H1 (cell line): ENCODE measurements around the gene TRAPPC8. TPM values are rescaled to one million over a fixed set of nuclear protein-coding genes. Genes with fewer than 3 reads are reported as not detected.

Source experiments
- CTCF ChIA-PET: fragments of 300-600 bp; sonication (Branson Sonifier 250); formaldehyde crosslinking; loops from one replicate; lab custom pipeline; 2021; ENCODE audit not compliant: partially characterized antibody; lab: Charles Lee
- POLR2A ChIA-PET: fragments of 300-600 bp; sonication (Branson Sonifier 250); formaldehyde crosslinking; loops from one replicate; lab custom pipeline; 2021; ENCODE audit warnings: inconsistent platforms; ENCODE audit not compliant: partially characterized antibody; lab: Charles Lee
- DNase-seq, 2 experiments: peaks; one replicate each; pipeline versions ENCODE4 v3.0.0 to v3.0.0-alpha.2; 2010 to 2022; ENCODE audit warnings: low spot score in 2 of 2, low read depth in 1 of 2, mixed read lengths in 1 of 2
- FAIRE-seq: peaks from 2 replicates; lab custom pipeline; 2011; peaks lifted over from hg19 to GRCh38; lab: Jason Lieb, UNC
- H2AFZ ChIP-seq: 2 replicates; pipeline ENCODE4 v1.8.1; 2012; ENCODE audit warnings: low read length, inconsistent platforms
- H2AK5ac ChIP-seq: 2 replicates; pipeline ENCODE4 v1.6.1; 2013; ENCODE audit warnings: low read depth, low read length
- H2BK120ac ChIP-seq: replicated peaks from 2 replicates; pipeline ENCODE3; 2013; ENCODE audit warnings: low read depth, low read length, inconsistent platforms
- H2BK12ac ChIP-seq: 2 replicates; pipeline ENCODE4 v1.6.1; 2013; ENCODE audit warnings: low read depth, low read length
- H2BK15ac ChIP-seq: 2 replicates; pipeline ENCODE4 v1.6.1; 2013; ENCODE audit warnings: low read length
- H2BK20ac ChIP-seq: 2 replicates; pipeline ENCODE4 v1.6.1; 2013; ENCODE audit warnings: low read length
- H2BK5ac ChIP-seq: 2 replicates; pipeline ENCODE4 v1.6.1; 2013; ENCODE audit warnings: low read depth, low read length
- H3K14ac ChIP-seq: 2 replicates; pipeline ENCODE4 v1.6.1; 2013; ENCODE audit warnings: inconsistent platforms; ENCODE audit not compliant: insufficient read length
- H3K18ac ChIP-seq: 2 replicates; pipeline ENCODE4 v1.6.1; 2013; ENCODE audit warnings: low read length; ENCODE audit errors: extremely low read depth
- H3K23ac ChIP-seq: 2 replicates; pipeline ENCODE4 v1.6.1; 2013; ENCODE audit warnings: inconsistent platforms; ENCODE audit not compliant: insufficient read length
- H3K23me2 ChIP-seq: 2 replicates; pipeline ENCODE4 v1.6.1; 2013; ENCODE audit warnings: low read depth, low read length
- H3K27ac ChIP-seq: 2 replicates; pipeline ENCODE4 v1.6.1; 2011; ENCODE audit warnings: low read depth, low read length, inconsistent platforms
- H3K27me3 ChIP-seq, 4 experiments: replicated peaks in 1 of 4; 1 replicate in 1 of 4; 2 replicates in 3 of 4; pipeline versions ENCODE4 v1.6.1 to v1.8.1; 2011 to 2013; ENCODE audit warnings: low read length in 3 of 4, mild to moderate bottlenecking in 3 of 4, inconsistent platforms in 2 of 4, mixed read lengths in 2 of 4, moderate library complexity in 1 of 4; ENCODE audit not compliant: control insufficient read depth in 3 of 4, insufficient read depth in 3 of 4; ENCODE audit errors: extremely low read depth in 1 of 4
- H3K36me3 ChIP-seq, 4 experiments: 2 replicates each; pipeline versions ENCODE4 v1.6.1 to v1.8.1; 2011 to 2013; ENCODE audit warnings: mild to moderate bottlenecking in 4 of 4, low read length in 3 of 4, moderate library complexity in 2 of 4, control low read depth in 1 of 4, inconsistent platforms in 1 of 4; ENCODE audit not compliant: insufficient read depth in 4 of 4, control insufficient read depth in 2 of 4
- H3K4ac ChIP-seq: replicated peaks from 2 replicates; pipeline ENCODE3; 2013; ENCODE audit warnings: low read length, low read depth, mixed read lengths, inconsistent platforms; ENCODE audit not compliant: insufficient read length
- H3K4me1 ChIP-seq, 4 experiments: replicated peaks in 1 of 4; 1 replicate in 1 of 4; 2 replicates in 3 of 4; pipeline versions ENCODE4 v1.6.1 to v1.8.1; 2011 to 2013; ENCODE audit warnings: low read length in 3 of 4, inconsistent platforms in 2 of 4, mixed read lengths in 1 of 4; ENCODE audit not compliant: insufficient read depth in 4 of 4, control insufficient read depth in 3 of 4
- H3K4me2 ChIP-seq, 2 experiments: 2 replicates each; pipeline versions ENCODE4 v1.6.1 to v1.8.1; 2011 to 2013; ENCODE audit warnings: low read depth in 2 of 2, low read length in 2 of 2, control low read depth in 1 of 2, inconsistent platforms in 1 of 2, mild to moderate bottlenecking in 1 of 2; ENCODE audit not compliant: insufficient read depth in 1 of 2
- H3K4me3 ChIP-seq, 4 experiments: fragments of 200-600, 300-600 bp in 1 of 4; sonication (generic), shearing (Covaris generic), sonication (Bioruptor Twin) in 1 of 4; 2 replicates each; pipeline versions ENCODE4 v1.5.1 to v1.8.1; 2011 to 2016; ENCODE audit warnings: low read length in 4 of 4, low read depth in 3 of 4, control low read depth in 2 of 4, inconsistent platforms in 2 of 4, mild to moderate bottlenecking in 2 of 4, mixed read lengths in 1 of 4, moderate library complexity in 1 of 4; ENCODE audit not compliant: insufficient read depth in 2 of 4; ENCODE audit errors: extremely low read depth in 1 of 4
- H3K56ac ChIP-seq: replicated peaks from 2 replicates; pipeline ENCODE3; 2013; ENCODE audit warnings: low read depth, mild to moderate bottlenecking, mixed read lengths, low read length, inconsistent platforms; ENCODE audit not compliant: insufficient read length
- H3K79me1 ChIP-seq: 2 replicates; pipeline ENCODE4 v1.6.1; 2013; ENCODE audit warnings: low read depth, low read length, control low read depth
- H3K79me2 ChIP-seq, 2 experiments: 2 replicates each; pipeline versions ENCODE4 v1.6.1 to v1.8.1; 2012 to 2013; ENCODE audit warnings: low read length in 2 of 2, mild to moderate bottlenecking in 2 of 2, inconsistent platforms in 1 of 2; ENCODE audit not compliant: insufficient read depth in 2 of 2, control insufficient read depth in 1 of 2
- H3K9ac ChIP-seq, 4 experiments: replicated peaks in 1 of 4; 1 replicate in 1 of 4; 2 replicates in 3 of 4; pipeline versions ENCODE4 v1.6.1 to v1.8.1; 2011 to 2013; ENCODE audit warnings: low read depth in 3 of 4, low read length in 3 of 4, control low read depth in 2 of 4, mild to moderate bottlenecking in 2 of 4, moderate library complexity in 2 of 4, inconsistent platforms in 1 of 4; ENCODE audit errors: extremely low read depth in 1 of 4
- H3K9me3 ChIP-seq, 2 experiments: 2 replicates each; pipeline versions ENCODE4 v1.6.1 to v1.8.1; 2012 to 2013; ENCODE audit warnings: mild to moderate bottlenecking in 2 of 2, moderate library complexity in 2 of 2, control low read depth in 1 of 2, inconsistent platforms in 1 of 2, low read depth in 1 of 2, low read length in 1 of 2, mixed read lengths in 1 of 2; ENCODE audit not compliant: insufficient read depth in 2 of 2
- H4K20me1 ChIP-seq, 2 experiments: replicated peaks in 1 of 2; 2 replicates each; pipeline versions ENCODE3 to v1.8.1; 2011 to 2013; ENCODE audit warnings: inconsistent platforms in 2 of 2, low read length in 2 of 2, mild to moderate bottlenecking in 1 of 2; ENCODE audit not compliant: insufficient read depth in 2 of 2, control insufficient read depth in 1 of 2
- H4K5ac ChIP-seq: 2 replicates; pipeline ENCODE4 v1.6.1; 2013; ENCODE audit warnings: low read length, low read depth, mixed read lengths, inconsistent platforms; ENCODE audit not compliant: insufficient read length
- H4K8ac ChIP-seq: 2 replicates; pipeline ENCODE4 v1.8.0; 2013; ENCODE audit warnings: mild to moderate bottlenecking, moderate library complexity, low read length, inconsistent platforms; ENCODE audit not compliant: insufficient read depth; ENCODE audit errors: extremely low read depth
- H4K91ac ChIP-seq: replicated peaks from 2 replicates; pipeline ENCODE3; 2013; ENCODE audit warnings: low read length, mixed read lengths, inconsistent platforms; ENCODE audit not compliant: insufficient read length
- BCL11A ChIP-seq, 2 experiments: IDR thresholded peaks; one replicate each; pipeline ENCODE4 v1.6.1; 2011; ENCODE audit warnings: low read depth in 2 of 2, low read length in 2 of 2, mild to moderate bottlenecking in 2 of 2
- KDM4A ChIP-seq: IDR thresholded peaks from one replicate; pipeline ENCODE4 v1.7.1; 2012; ENCODE audit warnings: low read depth, mild to moderate bottlenecking, moderate library complexity, low read length, inconsistent platforms; ENCODE audit not compliant: severe bottlenecking
- RAD21 ChIP-seq, 2 experiments: IDR thresholded peaks in 1 of 2; conservative IDR thresholded peaks in 1 of 2; 2 replicates each; pipeline ENCODE4 v1.6.1; 2011; ENCODE audit warnings: low read depth in 2 of 2, low read length in 2 of 2, improper control_type of control experiment in 1 of 2, inconsistent platforms in 1 of 2, mild to moderate bottlenecking in 1 of 2, moderate library complexity in 1 of 2
- SAP30 ChIP-seq: fragments of 300-600 bp; sonication (generic); IDR thresholded peaks from 2 replicates; pipeline ENCODE4 v1.7.1; 2012; ENCODE audit warnings: low read length, moderate library complexity, mild to moderate bottlenecking, inconsistent platforms; ENCODE audit not compliant: insufficient read depth, insufficient replicate concordance
- SP2 ChIP-seq: IDR thresholded peaks from 2 replicates; pipeline ENCODE4 v1.6.1; 2012; ENCODE audit warnings: mild to moderate bottlenecking, low read length, inconsistent platforms
- ZNF274 ChIP-seq: IDR thresholded peaks from 2 replicates; pipeline ENCODE4 v1.7.0; 2012; ENCODE audit warnings: low read length, borderline replicate concordance; ENCODE audit errors: extremely low read depth
- WGBS, 2 experiments: shearing (Covaris generic) in 1 of 2; methylation state at CpG; one replicate each; pipeline versions ENCODE4 v1.1.6 to v1.1.7; 2013 to 2015; ENCODE audit warnings: low lambda C conversion rate in 2 of 2, mixed read lengths in 2 of 2, inconsistent platforms in 1 of 2, low coverage in 1 of 2, missing lambda C conversion rate in 1 of 2; ENCODE audit not compliant: insufficient replicate concordance in 2 of 2, insufficient coverage in 1 of 2, insufficient read length in 1 of 2; ENCODE audit errors: extremely low coverage in 1 of 2, missing lambda C conversion rate in 1 of 2; 5-methylcytosine and 5-hydroxymethylcytosine counted together
- polyA plus RNA-seq, 7 experiments: library from polyadenylated mRNA; depleted of rRNA in 3 of 7; stranded (reverse) in 5 of 7; unstranded in 2 of 7; fragments of >200 nt in 5 of 7; fragments of 200-250 nt in 2 of 7; gene quantifications; 1 replicate in 5 of 7; 2 replicates in 1 of 7; 4 replicates in 1 of 7; pipeline versions ENCODE4 v1.2.1 to v1.2.3, GENCODE V29; 2011 to 2013; ENCODE audit warnings: missing spikeins in 2 of 7, mixed read lengths in 2 of 7
- total RNA-seq: library from RNA; stranded (reverse); fragmentation: NEBNext Ultra II Directional; extraction: Animal tissue kit (Norgen Biotek cat#: 25700); gene quantifications from 2 replicates; pipeline ENCODE4 v1.2.1, GENCODE V29; 2021

The TRAPPC8 gene
- total and polyA plus RNA-seq, 2 of the 8 experiments (the other 6 are each of a cell fraction or from before 2014, with no cell fraction given): 43.6 to 56.5 TPM

DNA sequence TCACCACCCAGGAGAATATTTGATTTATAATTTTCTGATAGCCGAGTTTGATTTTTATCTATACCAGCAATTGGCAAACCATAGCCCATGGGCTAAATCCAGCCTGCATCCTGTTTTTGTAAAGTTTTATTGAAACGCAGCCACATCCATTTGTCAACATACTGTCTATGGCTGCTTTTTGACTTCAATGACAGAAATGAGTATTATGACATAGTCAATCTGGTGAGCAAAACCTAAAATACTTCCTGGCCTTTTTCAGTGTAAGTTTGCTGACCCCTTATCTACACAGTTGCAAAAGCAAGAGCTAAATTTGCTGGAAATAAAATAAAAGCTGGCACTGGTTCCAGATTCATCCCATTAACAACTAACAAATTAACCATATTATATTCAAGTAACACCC lies 102.4 kb downstream of the TRAPPC8 start:
- no peaks in the 10 kb centered on the region for H3K4me1 ChIP-seq
- H3K4ac ChIP-seq: no peak overlapping the region
- no peak overlapping the region for H2BK120ac ChIP-seq
- no peak overlapping the region for H4K8ac ChIP-seq
- no peak overlapping the region for H3K23ac ChIP-seq
- DNase-seq (no peak), FAIRE-seq (no peak)
- H3K14ac ChIP-seq: no peak overlapping the region
- H2BK5ac ChIP-seq: no peak overlapping the region
- no peak overlapping the region for H2BK20ac ChIP-seq
- no peak overlapping the region for H3K9ac ChIP-seq
- no peaks in the 10 kb centered on the region for H3K27me3 ChIP-seq
- H2AK5ac ChIP-seq: no peak overlapping the region
- H2BK12ac ChIP-seq: no peak overlapping the region
- no peaks in the 10 kb centered on the region for H3K79me1 ChIP-seq
- whole genome bisulfite sequencing, 2 experiments: 83% methylated on average over 2 of the region's 2 CpGs; no CpG with 5 or more reads in 1 of the 2 experiments
- no peak overlapping the region for H4K5ac ChIP-seq
- no peak overlapping the region for H2BK15ac ChIP-seq
- no peaks in the 10 kb centered on the region for H3K23me2 ChIP-seq
- H3K79me2 ChIP-seq: no peaks in the 10 kb centered on the region
- TF ChIP-seq ZNF274 (no peak), BCL11A (IDR thresholded peaks at IDR 0.05; ENCODE audit: low read depth in 2 of 2, low read length in 2 of 2) (no peak), RAD21 (IDR thresholded peaks at IDR 0.05 in 1 of 2, conservative IDR thresholded peaks at IDR 0.05 in 1 of 2; ENCODE audit: low read depth in 2 of 2, low read length in 2 of 2) (no peak), SAP30 (no peak), SP2 (no peak), KDM4A (no peak)
- POLR2A ChIA-PET: no interaction called here
- no peak overlapping the region for H3K18ac ChIP-seq
- H2AFZ ChIP-seq: no peak overlapping the region
- H3K27ac ChIP-seq: no peak overlapping the region
- no peak overlapping the region for H3K56ac ChIP-seq
- H3K36me3 ChIP-seq: peaks cover 0 to 57% (median 17%) of the 10 kb centered on the region in 4 experiments
- H4K20me1 ChIP-seq: peaks cover 0 to 2% of the 10 kb centered on the region in 2 experiments
- no peak overlapping the region for H3K4me2 ChIP-seq
- H4K91ac ChIP-seq: no peak overlapping the region
- H3K4me3 ChIP-seq: no peak overlapping the region
- CTCF ChIA-PET: interaction anchor here (0.6 to 1.4 kb wide), 3 partner anchors 108 to 230 kb away, joined by 3 to 6 read pairs (median 4); no protein-coding TSS in a partner anchor
- no peaks in the 10 kb centered on the region for H3K9me3 ChIP-seq
